ENCODE measurements around the gene MFN2.
A peak's percentile ranks its signal among the peaks of the same experiment; 100 is the strongest.

The MFN2 gene

GRCh38 chr1:11979851-11980675, at the start of gene MFN2:
Gene MFN2, plus strand, starts transcription at chr1:11980444. Its CDS starts 8,725 bp downstream, at chr1:11989169.
- peak within 1 kb of the TSS; percentile 66 for H3K27ac ChIP-seq (ENCODE audit: low read depth, low read length, poor library complexity, severe bottlenecking)
- H3K79me2 ChIP-seq (ENCODE audit: insufficient read depth, low read length) = peaks cover 4% of the 10 kb centered on the region; the same call in 1 of the 2 replicates
- H3K4me1 ChIP-seq (ENCODE audit: insufficient read depth, low read length, severe bottlenecking) = peaks cover 30% of the 10 kb centered on the region
- peak within 1 kb of the TSS; percentile 95 for H3K4me3 ChIP-seq (ENCODE audit: low read depth, low read length, poor library complexity, severe bottlenecking)
- peaks cover 35% of the 10 kb centered on the region for H3K36me3 ChIP-seq (ENCODE audit: insufficient read depth, low read length)
- no peak for TF ChIP-seq CTCF (IDR thresholded peaks at IDR 0.05; ENCODE audit: low read length)
- no peak for TF ChIP-seq EZH2 (IDR thresholded peaks at IDR 0.05; ENCODE audit: borderline replicate concordance, low read length)
- no peaks in the 10 kb centered on the region for H3F3A ChIP-seq (ENCODE audit: insufficient read depth, low read length)
- H3K27me3 ChIP-seq (ENCODE audit: insufficient read depth, low read length) = no peaks in the 10 kb centered on the region
- H3K4me2 ChIP-seq (ENCODE audit: low read length) = peak within 1 kb of the TSS; percentile 90
- no peak within 1 kb of the TSS for H2AFZ ChIP-seq (ENCODE audit: low read length)
- H3K9me2 ChIP-seq (ENCODE audit: low read depth, low read length) = no peaks in the 10 kb centered on the region
- H3K9me3 ChIP-seq (ENCODE audit: low read length) = no peaks in the 10 kb centered on the region
- no peaks in the 10 kb centered on the region for H4K20me1 ChIP-seq (ENCODE audit: insufficient read depth, low read length)
- peak within 1 kb of the TSS; percentile 93 for H3K9ac ChIP-seq (ENCODE audit: low read length)

- Histone ChIP-seq H3K4me1 (ENCODE audit: insufficient read depth, low read length, severe bottlenecking) (peaks cover 48% of the 10 kb centered on the region), H3K4me2 (ENCODE audit: low read length) (no peak overlapping the region), H3K9me3 (ENCODE audit: low read length) (no peaks in the 10 kb centered on the region), H3K36me3 (ENCODE audit: insufficient read depth, low read length) (no peaks in the 10 kb centered on the region), H4K20me1 (ENCODE audit: insufficient read depth, low read length) (no peaks in the 10 kb centered on the region), H3F3A (ENCODE audit: insufficient read depth, low read length) (no peaks in the 10 kb centered on the region), H3K27me3 (ENCODE audit: insufficient read depth, low read length) (no peaks in the 10 kb centered on the region), H3K9ac (ENCODE audit: low read length) (no peak overlapping the region), H2AFZ (ENCODE audit: low read length) (no peak overlapping the region), H3K9me2 (ENCODE audit: low read depth, low read length) (no peaks in the 10 kb centered on the region), H3K27ac (ENCODE audit: low read depth, low read length, poor library complexity, severe bottlenecking) (no peak overlapping the region), H3K4me3 (ENCODE audit: low read depth, low read length, poor library complexity, severe bottlenecking) (no peak overlapping the region), H3K79me2 (ENCODE audit: insufficient read depth, low read length) (peaks cover 7% of the 10 kb centered on the region; the same call in 1 of the 2 replicates)
- TF ChIP-seq CTCF (IDR thresholded peaks at IDR 0.05; ENCODE audit: low read length) (no peak), EZH2 (IDR thresholded peaks at IDR 0.05; ENCODE audit: borderline replicate concordance, low read length) (no peak)
Measured at GRCh38 chr1:11930571-11931445, 49.4 kb upstream of the MFN2 start.

- Histone ChIP-seq H2AFZ (ENCODE audit: low read length) (no peak overlapping the region), H3K4me3 (ENCODE audit: low read depth, low read length, poor library complexity, severe bottlenecking) (no peak overlapping the region), H3K36me3 (ENCODE audit: insufficient read depth, low read length) (no peaks in the 10 kb centered on the region), H3F3A (ENCODE audit: insufficient read depth, low read length) (no peaks in the 10 kb centered on the region), H4K20me1 (ENCODE audit: insufficient read depth, low read length) (no peaks in the 10 kb centered on the region), H3K4me2 (ENCODE audit: low read length) (no peak overlapping the region), H3K9ac (ENCODE audit: low read length) (no peak overlapping the region), H3K79me2 (ENCODE audit: insufficient read depth, low read length) (peaks cover 7% of the 10 kb centered on the region; the same call in 1 of the 2 replicates), H3K9me2 (ENCODE audit: low read depth, low read length) (no peaks in the 10 kb centered on the region), H3K4me1 (ENCODE audit: insufficient read depth, low read length, severe bottlenecking) (peaks cover 47% of the 10 kb centered on the region), H3K9me3 (ENCODE audit: low read length) (no peaks in the 10 kb centered on the region), H3K27ac (ENCODE audit: low read depth, low read length, poor library complexity, severe bottlenecking) (no peak overlapping the region), H3K27me3 (ENCODE audit: insufficient read depth, low read length) (no peaks in the 10 kb centered on the region)
- no peak for TF ChIP-seq CTCF (IDR thresholded peaks at IDR 0.05; ENCODE audit: low read length)
- no peak for TF ChIP-seq EZH2 (IDR thresholded peaks at IDR 0.05; ENCODE audit: borderline replicate concordance, low read length)
Measured at GRCh38 chr1:11931845-11932244, 48.4 kb upstream of the MFN2 start.

Data from OCI-LY1 (cell line).